GM12878 (cell line): ENCODE results near the gene KIF25. TPM values are rescaled to one million over a fixed set of nuclear protein-coding genes. Genes with fewer than 3 reads are reported as not detected.
"Not testable (repeated sequence)": the region's sequence is repeated elsewhere in the genome, so short reads cannot be mapped to it uniquely, and the experiment has no call there.

Source experiments
- ATAC-seq: fragments of 200-7000 bp; cut with Tn5 transposase; 3 replicates; pipeline ENCODE4 v1.9.1; 2020; ENCODE audit warnings: mild to moderate bottlenecking, moderate library complexity
- BruUV-seq: library from RNA; stranded (reverse); fragments of 400-500 nt; replicated peaks from 2 replicates; lab custom pipeline; 2021; lab: Mats Ljungman, UMichigan
- CTCF ChIA-PET: fragments of 300-600 bp; sonication (Branson Sonifier 250); formaldehyde crosslinking; extraction: SDS; loops from one replicate; lab custom pipeline; 2021; ENCODE audit warnings: inconsistent platforms; lab: Yijun Ruan, JAX
- POLR2A ChIA-PET: fragments of 350-600 bp; formaldehyde crosslinking; extraction: SDS; loops from one replicate; lab custom pipeline; 2021; ENCODE audit warnings: inconsistent platforms; lab: Charles Lee
- RAD21 ChIA-PET: fragments of 300-600 bp; sonication (Branson Sonifier 250); formaldehyde crosslinking; loops from one replicate; lab custom pipeline; 2023; ENCODE audit warnings: antibody characterized with exemption; ENCODE audit not compliant: unreplicated experiment; lab: Charles Lee
- SMC1A ChIA-PET: fragments of 300-600 bp; sonication (Branson Sonifier 250); formaldehyde crosslinking; loops from one replicate; lab custom pipeline; 2023; ENCODE audit not compliant: unreplicated experiment, uncharacterized antibody; lab: Charles Lee
- DNase-seq: peaks from one replicate; pipeline ENCODE4 v3.0.0-alpha.2; 2011; ENCODE audit warnings: low read depth, low spot score
- FAIRE-seq: peaks from 3 replicates; lab custom pipeline; 2011; peaks lifted over from hg19 to GRCh38; lab: Jason Lieb, UNC
- H2AFZ ChIP-seq: 2 replicates; pipeline ENCODE4 v1.6.0; 2011; ENCODE audit warnings: low read depth, low read length, control low read depth; ENCODE audit not compliant: control insufficient read depth
- H3K27ac ChIP-seq: 2 replicates; pipeline ENCODE4 v1.5.1; 2011; ENCODE audit warnings: control low read depth; ENCODE audit not compliant: control insufficient read depth, insufficient read depth
- H3K27me3 ChIP-seq, 2 experiments: replicated peaks in 1 of 2; 2 replicates each; pipeline versions ENCODE4 v1.6.0 to v1.6.1; 2011; ENCODE audit warnings: low read length in 1 of 2; ENCODE audit not compliant: control insufficient read depth in 2 of 2, insufficient read depth in 2 of 2
- H3K36me3 ChIP-seq, 2 experiments: 2 replicates each; pipeline ENCODE4 v1.5.1; 2011; ENCODE audit warnings: low read length in 1 of 2; ENCODE audit not compliant: control insufficient read depth in 2 of 2, insufficient read depth in 2 of 2
- H3K4me1 ChIP-seq: 2 replicates; pipeline ENCODE4 v1.6.1; 2011; ENCODE audit warnings: mild to moderate bottlenecking, low read length, moderate library complexity, mixed read lengths; ENCODE audit not compliant: control insufficient read depth, insufficient read depth
- H3K4me2 ChIP-seq: 2 replicates; pipeline ENCODE4 v1.6.0; 2011; ENCODE audit warnings: control low read depth; ENCODE audit not compliant: control insufficient read depth, insufficient read depth
- H3K4me3 ChIP-seq: fragments of 200-600 bp; sonication (generic); 2 replicates; pipeline ENCODE4 v1.5.1; 2016
- H3K79me2 ChIP-seq: 2 replicates; pipeline ENCODE4 v1.6.0; 2011; ENCODE audit warnings: low read length; ENCODE audit not compliant: control insufficient read depth, insufficient read depth
- H3K9ac ChIP-seq: 2 replicates; pipeline ENCODE4 v1.8.0; 2011; ENCODE audit warnings: low read length, control low read depth, mixed read lengths; ENCODE audit not compliant: control insufficient read depth, insufficient read depth
- H3K9me3 ChIP-seq: replicated peaks from 3 replicates; pipeline ENCODE4 v1.5.1; 2011; ENCODE audit warnings: mild to moderate bottlenecking, low read length; ENCODE audit not compliant: control insufficient read depth, insufficient read depth
- H4K20me1 ChIP-seq: 2 replicates; pipeline ENCODE4 v1.6.0; 2011; ENCODE audit not compliant: control insufficient read depth, insufficient read depth
- BMI1 ChIP-seq: fragments of 450-650 bp; IDR thresholded peaks from 2 replicates; pipeline ENCODE4 v1.6.1; 2016; ENCODE audit warnings: mild to moderate bottlenecking, moderate library complexity, borderline replicate concordance
- BRCA1 ChIP-seq: IDR thresholded peaks from 2 replicates; pipeline ENCODE4 v1.6.1; 2011; ENCODE audit warnings: low read depth, low read length, improper control_type of control experiment
- CTCF ChIP-seq, 3 experiments: IDR thresholded peaks in 2 of 3; conservative IDR thresholded peaks in 1 of 3; 2 replicates each; pipeline ENCODE4 v1.5.1; 2011; ENCODE audit warnings: low read depth in 3 of 3, low read length in 3 of 3, mild to moderate bottlenecking in 3 of 3, control low read depth in 2 of 3, moderate library complexity in 2 of 3, inconsistent platforms in 1 of 3, mixed read lengths in 1 of 3; ENCODE audit not compliant: control insufficient read depth in 2 of 3, insufficient read depth in 1 of 3; ENCODE audit errors: extremely low read depth in 1 of 3
- ZNF687 ChIP-seq: fragments of 450-650 bp; IDR thresholded peaks from 2 replicates; pipeline ENCODE4 v1.6.1; 2017; ENCODE audit warnings: mild to moderate bottlenecking, moderate library complexity
- WGBS: methylation state at CpG from one replicate; pipeline ENCODE4 v1.1.6; 2016; ENCODE audit warnings: low lambda C conversion rate; ENCODE audit not compliant: insufficient replicate concordance, insufficient coverage; ENCODE audit errors: missing lambda C conversion rate; 5-methylcytosine and 5-hydroxymethylcytosine counted together
- in situ Hi-C: fragments of 300-500 bp; cut with MboI; formaldehyde crosslinking; loops from 9 replicates; pipeline ENCODE4 v1.14.3; 2018; ENCODE audit warnings: mixed read lengths
- intact Hi-C: fragments of 100-400 bp; cut with micrococcal nuclease; formaldehyde crosslinking; loops from one replicate; pipeline ENCODE4 v1.14.2; 2022; ENCODE audit not compliant: unreplicated experiment
- polyA plus RNA-seq, 11 experiments: library from polyadenylated mRNA; depleted of rRNA in 4 of 11; unstranded in 6 of 11; stranded (reverse) in 5 of 11; fragments of >200 nt; fragmentation: Nextera tagmentation in 4 of 11; fragmentation: Illumina TruSeq in 1 of 11; extraction: Ambion mirVana in 4 of 11; extraction: Trizol in 1 of 11; gene quantifications; 1 replicate in 1 of 11; 2 replicates in 10 of 11; pipeline versions ENCODE4 v1.2.1 to v1.2.3, GENCODE V29; 2011 to 2016; ENCODE audit warnings: inconsistent platforms in 2 of 11, missing spikeins in 2 of 11, low read depth in 1 of 11
- total RNA-seq, 4 experiments: library from RNA; depleted of rRNA in 3 of 4; stranded (reverse); fragments of >200 nt in 3 of 4; fragmentation: Illumina TruSeq in 1 of 4; extraction: Trizol in 1 of 4; gene quantifications; 2 replicates each; pipeline versions ENCODE4 v1.2.1 to v1.2.3, GENCODE V29; 2013 to 2021
- TF ChIP-seq, protein P1 (sequence below): IDR thresholded peaks from 2 replicates; pipeline ENCODE4 v1.6.1; 2012; ENCODE audit warnings: low read depth, low read length, improper control_type of control experiment

The KIF25 gene
- total and polyA plus RNA-seq, 10 of the 15 experiments (the other 5 are each of a cell fraction or from before 2014, with no cell fraction given), result not detected

GRCh38 chr6:168001029-168001332 lies 3.5 kb downstream of the KIF25 start (continued):
- TF ChIP-seq ZNF687 (no peak), CTCF (IDR thresholded peaks at IDR 0.05 in 2 of 3, conservative IDR thresholded peaks at IDR 0.05 in 1 of 3; ENCODE audit: control insufficient read depth in 2 of 3, extremely low read depth in 1 of 3, insufficient read depth in 1 of 3, low read depth in 3 of 3, low read length in 3 of 3) (no peak), BMI1 (no peak), BRCA1 (no peak)
- TF ChIP-seq, protein P1, sequence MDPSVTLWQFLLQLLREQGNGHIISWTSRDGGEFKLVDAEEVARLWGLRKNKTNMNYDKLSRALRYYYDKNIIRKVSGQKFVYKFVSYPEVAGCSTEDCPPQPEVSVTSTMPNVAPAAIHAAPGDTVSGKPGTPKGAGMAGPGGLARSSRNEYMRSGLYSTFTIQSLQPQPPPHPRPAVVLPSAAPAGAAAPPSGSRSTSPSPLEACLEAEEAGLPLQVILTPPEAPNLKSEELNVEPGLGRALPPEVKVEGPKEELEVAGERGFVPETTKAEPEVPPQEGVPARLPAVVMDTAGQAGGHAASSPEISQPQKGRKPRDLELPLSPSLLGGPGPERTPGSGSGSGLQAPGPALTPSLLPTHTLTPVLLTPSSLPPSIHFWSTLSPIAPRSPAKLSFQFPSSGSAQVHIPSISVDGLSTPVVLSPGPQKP, result no peak

DNA sequence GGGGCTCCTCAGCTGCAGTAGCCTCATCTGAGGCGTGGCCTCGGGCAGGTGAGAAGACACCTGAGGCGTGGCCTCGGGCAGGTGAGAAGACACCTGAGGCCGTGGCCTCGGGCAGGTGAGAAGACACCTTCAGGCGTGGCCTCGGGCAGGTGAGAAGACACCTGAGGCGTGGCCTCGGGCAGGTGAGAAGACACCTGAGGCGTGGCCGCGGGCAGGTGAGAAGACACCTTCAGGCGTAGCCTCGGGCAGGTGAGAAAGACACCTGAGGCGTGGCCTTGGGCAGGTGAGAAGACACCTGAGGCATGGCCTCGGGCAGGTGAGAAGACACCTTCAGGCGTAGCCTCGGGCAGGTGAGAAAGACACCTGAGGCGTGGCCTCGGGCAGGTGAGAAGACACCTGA lies 4.0 kb downstream of the KIF25 start:
- CTCF ChIA-PET, H4K20me1 ChIP-seq, in situ Hi-C loops, ATAC-seq, H3K36me3 ChIP-seq, RAD21 ChIA-PET, DNase-seq, H3K4me3 ChIP-seq, H3K4me2 ChIP-seq, BruUV-seq, H3K27ac ChIP-seq, H3K79me2 ChIP-seq, H3K9me3 ChIP-seq, SMC1A ChIA-PET, H3K4me1 ChIP-seq, H3K9ac ChIP-seq, intact Hi-C loops, POLR2A ChIA-PET, H3K27me3 ChIP-seq, H2AFZ ChIP-seq, FAIRE-seq: not testable (repeated sequence)
- WGBS, result 69% methylated on average over 12 of the region's 21 CpGs
